ENCODE data around the gene ITGAL. TPM values are rescaled to one million over a fixed set of nuclear protein-coding genes. Genes with fewer than 3 reads are reported as not detected.
A peak's percentile ranks its signal among the peaks of the same experiment; 100 is the strongest.

ITGAL gene
- total RNA-seq, 1 experiment from 2014 or later = 0.50 TPM

- Histone ChIP-seq H3K4me2 (no peak overlapping the region), H4K20me1 (ENCODE audit: insufficient read depth) (no peaks in the 10 kb centered on the region), H3K27ac (no peak overlapping the region), H3K36me3 (ENCODE audit: low read depth) (no peaks in the 10 kb centered on the region), H2AFZ (no peak overlapping the region), H3K4me1 (replicated peaks; ENCODE audit: insufficient read depth) (peaks cover 15% of the 10 kb centered on the region), H3K9me3 (ENCODE audit: insufficient read depth, low read depth) (no peaks in the 10 kb centered on the region), H3K27me3 (ENCODE audit: insufficient read depth, low read depth) (no peaks in the 10 kb centered on the region), H3K9me2 (ENCODE audit: insufficient read depth) (no peaks in the 10 kb centered on the region), H3K4me3 (no peak overlapping the region), H3K79me2 (ENCODE audit: low read depth) (no peaks in the 10 kb centered on the region), H3F3A (ENCODE audit: insufficient read depth, low read depth) (peaks cover 12% of the 10 kb centered on the region; the same call in 1 of the 2 replicates)
- intact Hi-C loops (cut with micrococcal nuclease; ENCODE audit: unreplicated experiment) = no loop called here
- TF ChIP-seq, protein P1, sequence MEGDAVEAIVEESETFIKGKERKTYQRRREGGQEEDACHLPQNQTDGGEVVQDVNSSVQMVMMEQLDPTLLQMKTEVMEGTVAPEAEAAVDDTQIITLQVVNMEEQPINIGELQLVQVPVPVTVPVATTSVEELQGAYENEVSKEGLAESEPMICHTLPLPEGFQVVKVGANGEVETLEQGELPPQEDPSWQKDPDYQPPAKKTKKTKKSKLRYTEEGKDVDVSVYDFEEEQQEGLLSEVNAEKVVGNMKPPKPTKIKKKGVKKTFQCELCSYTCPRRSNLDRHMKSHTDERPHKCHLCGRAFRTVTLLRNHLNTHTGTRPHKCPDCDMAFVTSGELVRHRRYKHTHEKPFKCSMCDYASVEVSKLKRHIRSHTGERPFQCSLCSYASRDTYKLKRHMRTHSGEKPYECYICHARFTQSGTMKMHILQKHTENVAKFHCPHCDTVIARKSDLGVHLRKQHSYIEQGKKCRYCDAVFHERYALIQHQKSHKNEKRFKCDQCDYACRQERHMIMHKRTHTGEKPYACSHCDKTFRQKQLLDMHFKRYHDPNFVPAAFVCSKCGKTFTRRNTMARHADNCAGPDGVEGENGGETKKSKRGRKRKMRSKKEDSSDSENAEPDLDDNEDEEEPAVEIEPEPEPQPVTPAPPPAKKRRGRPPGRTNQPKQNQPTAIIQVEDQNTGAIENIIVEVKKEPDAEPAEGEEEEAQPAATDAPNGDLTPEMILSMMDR (conservative IDR thresholded peaks at IDR 0.05) = no peak
- no peak for TF ChIP-seq EZH2 (IDR thresholded peaks at IDR 0.05; ENCODE audit: low read depth)
- POLR2A ChIA-PET (ENCODE audit: unreplicated experiment) = interaction anchor here (0.5 to 0.9 kb wide), 10 partner anchors 10 to 1174 kb away, joined by 3 to 18 read pairs (median 6); partner anchors contain the start of gene ZNF764
- BruUV-seq (replicated peaks) = no TSS peak
- no peak for DNase-seq
- CTCF ChIA-PET = interaction anchor here (0.6 to 1.0 kb wide), 3 partner anchors 44 to 61 kb away, joined by 3 to 5 read pairs (median 4); partner anchors contain the start of genes DCTPP1 and SEPHS2
These were observed 18.7 kb downstream of the ITGAL start for GRCh38 chr16:30491229-30491628.

GRCh38 chr16:30491744-30492308 lies 19.3 kb downstream of the ITGAL start:
- Histone ChIP-seq H3K27ac (no peak overlapping the region), H4K20me1 (ENCODE audit: insufficient read depth) (no peaks in the 10 kb centered on the region), H3K4me2 (peak overlapping the region; percentile 28), H2AFZ (no peak overlapping the region), H3F3A (ENCODE audit: insufficient read depth, low read depth) (peaks cover 12% of the 10 kb centered on the region; the same call in 1 of the 2 replicates), H3K36me3 (ENCODE audit: low read depth) (no peaks in the 10 kb centered on the region), H3K79me2 (ENCODE audit: low read depth) (no peaks in the 10 kb centered on the region), H3K9me3 (ENCODE audit: insufficient read depth, low read depth) (no peaks in the 10 kb centered on the region), H3K9me2 (ENCODE audit: insufficient read depth) (no peaks in the 10 kb centered on the region), H3K4me1 (replicated peaks; ENCODE audit: insufficient read depth) (peaks cover 15% of the 10 kb centered on the region), H3K27me3 (ENCODE audit: insufficient read depth, low read depth) (no peaks in the 10 kb centered on the region), H3K4me3 (no peak overlapping the region)
- no TSS peak for BruUV-seq (replicated peaks)
- peak; percentile 86 to 90 for DNase-seq
- POLR2A ChIA-PET (ENCODE audit: unreplicated experiment) = interaction anchor here (0.5 to 0.9 kb wide), 10 partner anchors 10 to 663 kb away, joined by 3 to 18 read pairs (median 6); partner anchors contain the start of gene ZNF764
- intact Hi-C loops (cut with micrococcal nuclease; ENCODE audit: unreplicated experiment) = loop anchor here (2.0 kb wide), 1 partner anchor 61 kb away; the partner anchor contains the start of gene DCTPP1
- TF ChIP-seq, protein P1 (conservative IDR thresholded peaks at IDR 0.05) = no peak
- no peak for TF ChIP-seq EZH2 (IDR thresholded peaks at IDR 0.05; ENCODE audit: low read depth)
- CTCF ChIA-PET = interaction anchor here (0.6 to 1.0 kb wide), 5 partner anchors 44 to 124 kb away, joined by 3 to 5 read pairs (median 4); partner anchors contain the start of genes DCTPP1 and SEPHS2

DNA sequence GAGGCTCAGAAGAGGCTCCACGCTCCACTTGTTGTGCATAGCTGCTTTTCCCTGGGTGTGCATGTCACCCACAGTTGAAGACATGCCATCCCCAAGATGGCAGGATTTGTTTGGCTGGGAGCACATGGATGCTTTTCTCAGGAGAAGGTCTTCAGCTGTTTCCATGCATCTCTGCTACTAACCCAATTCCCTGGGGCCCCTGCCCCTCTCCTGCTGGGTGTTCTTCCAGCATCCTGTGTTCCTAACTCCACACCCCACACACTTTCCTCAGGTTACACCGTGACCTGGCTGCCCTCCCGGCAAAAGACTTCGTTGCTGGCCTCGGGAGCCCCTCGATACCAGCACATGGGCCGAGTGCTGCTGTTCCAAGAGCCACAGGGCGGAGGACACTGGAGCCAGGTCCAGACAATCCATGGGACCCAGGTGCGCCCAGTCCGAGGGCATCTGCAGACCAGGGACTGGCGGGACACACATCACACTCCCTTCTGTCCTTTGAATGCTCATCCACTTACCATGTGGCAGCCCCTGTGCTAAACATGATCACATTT lies 21.5 kb downstream of the ITGAL start:
- Histone ChIP-seq H3K79me2 (ENCODE audit: low read depth) (no peaks in the 10 kb centered on the region), H4K20me1 (ENCODE audit: insufficient read depth) (no peaks in the 10 kb centered on the region), H3K27me3 (ENCODE audit: insufficient read depth, low read depth) (no peaks in the 10 kb centered on the region), H3K9me3 (ENCODE audit: insufficient read depth, low read depth) (no peaks in the 10 kb centered on the region), H3F3A (ENCODE audit: insufficient read depth, low read depth) (peaks cover 14% of the 10 kb centered on the region; the same call in 1 of the 2 replicates), H3K9me2 (ENCODE audit: insufficient read depth) (no peaks in the 10 kb centered on the region), H3K36me3 (ENCODE audit: low read depth) (no peaks in the 10 kb centered on the region), H3K27ac (no peak overlapping the region), H3K4me3 (no peak overlapping the region), H2AFZ (no peak overlapping the region), H3K4me2 (no peak overlapping the region), H3K4me1 (replicated peaks; ENCODE audit: insufficient read depth) (peaks cover 11% of the 10 kb centered on the region)
- CTCF ChIA-PET = interaction anchor here (0.8 kb wide), 1 partner anchor 47 kb away, joined by 5 read pairs; no protein-coding TSS in a partner anchor
- DNase-seq = no peak
- no TSS peak for BruUV-seq (replicated peaks)
- intact Hi-C loops (cut with micrococcal nuclease; ENCODE audit: unreplicated experiment) = loop anchor here (2.0 kb wide), 1 partner anchor 63 kb away; the partner anchor contains the start of gene DCTPP1
- no peak for TF ChIP-seq EZH2 (IDR thresholded peaks at IDR 0.05; ENCODE audit: low read depth)
- TF ChIP-seq, protein P1 (conservative IDR thresholded peaks at IDR 0.05) = no peak
- POLR2A ChIA-PET (ENCODE audit: unreplicated experiment) = interaction anchor here (0.5 kb wide), 1 partner anchor 37 kb away, joined by 5 read pairs; no protein-coding TSS in a partner anchor
